IMR-90 (cell line): ENCODE data around the gene NUP42. TPM values are rescaled to one million over a fixed set of nuclear protein-coding genes. Genes with fewer than 3 reads are reported as not detected.

Experiments used
- ATAC-seq: fragments of 200-7000 bp; cut with Tn5 transposase; 2 replicates; pipeline ENCODE4 v1.9.1; 2020; ENCODE audit warnings: low read depth, mild to moderate bottlenecking, moderate library complexity
- BruUV-seq: library from RNA; stranded (reverse); fragments of 400-500 nt; replicated peaks from 2 replicates; lab custom pipeline; 2021; lab: Mats Ljungman, UMichigan
- CTCF ChIA-PET: fragments of 300-600 bp; formaldehyde crosslinking; extraction: SDS; loops from one replicate; lab custom pipeline; 2021; ENCODE audit warnings: antibody characterized with exemption; lab: Yijun Ruan, JAX
- POLR2A ChIA-PET: fragments of 300-600 bp; sonication (Branson Sonifier 250); formaldehyde crosslinking; loops from one replicate; lab custom pipeline; 2022; ENCODE audit warnings: antibody characterized with exemption; ENCODE audit not compliant: unreplicated experiment; lab: Charles Lee
- DNase-seq: peaks from one replicate; pipeline ENCODE4 v3.0.0; 2013
- H2AFZ ChIP-seq: replicated peaks from 2 replicates; pipeline ENCODE3; 2013; ENCODE audit warnings: low read length, mild to moderate bottlenecking; ENCODE audit not compliant: poor library complexity
- H2AK5ac ChIP-seq: 2 replicates; pipeline ENCODE4 v1.6.1; 2013; ENCODE audit warnings: low read depth, low read length, inconsistent platforms
- H2AK9ac ChIP-seq: replicated peaks from 2 replicates; pipeline ENCODE3; 2013; ENCODE audit warnings: mild to moderate bottlenecking, low read depth, low read length, moderate library complexity; ENCODE audit not compliant: poor library complexity
- H2BK120ac ChIP-seq: 2 replicates; pipeline ENCODE4 v1.6.1; 2013; ENCODE audit warnings: low read depth, low read length, inconsistent platforms
- H2BK15ac ChIP-seq: 3 replicates; pipeline ENCODE4 v1.6.1; 2013; ENCODE audit warnings: low read depth, low read length, inconsistent platforms
- H2BK20ac ChIP-seq: 2 replicates; pipeline ENCODE4 v1.6.1; 2013; ENCODE audit warnings: low read depth, mild to moderate bottlenecking, inconsistent platforms, low read length, moderate library complexity
- H2BK5ac ChIP-seq: 2 replicates; pipeline ENCODE4 v1.6.1; 2013; ENCODE audit warnings: mild to moderate bottlenecking, low read depth, low read length, inconsistent platforms; ENCODE audit not compliant: poor library complexity, severe bottlenecking
- H3K14ac ChIP-seq: replicated peaks from 2 replicates; pipeline ENCODE4 v1.6.1; 2013; ENCODE audit warnings: low read depth, low read length, inconsistent platforms
- H3K18ac ChIP-seq: 2 replicates; pipeline ENCODE4 v1.6.1; 2013; ENCODE audit warnings: low read depth, low read length, control low read depth
- H3K23ac ChIP-seq: 2 replicates; pipeline ENCODE4 v1.6.1; 2013; ENCODE audit warnings: low read depth, low read length, inconsistent platforms
- H3K27ac ChIP-seq: 2 replicates; pipeline ENCODE4 v1.5.1; 2013; ENCODE audit warnings: mild to moderate bottlenecking, control low read depth, low read length; ENCODE audit not compliant: insufficient read depth
- H3K27me3 ChIP-seq: 2 replicates; pipeline ENCODE4 v1.6.1; 2013; ENCODE audit warnings: low read length; ENCODE audit not compliant: control insufficient read depth, insufficient read depth
- H3K36me3 ChIP-seq: 2 replicates; pipeline ENCODE4 v1.6.1; 2013; ENCODE audit warnings: low read length, mixed read lengths; ENCODE audit not compliant: control insufficient read depth, insufficient read depth
- H3K4ac ChIP-seq: 2 replicates; pipeline ENCODE4 v1.6.1; 2013; ENCODE audit warnings: low read depth, low read length, inconsistent platforms
- H3K4me1 ChIP-seq: 2 replicates; pipeline ENCODE4 v1.6.1; 2013; ENCODE audit warnings: low read length, mixed read lengths; ENCODE audit not compliant: control insufficient read depth, insufficient read depth
- H3K4me2 ChIP-seq: 2 replicates; pipeline ENCODE4 v1.6.1; 2013; ENCODE audit warnings: low read depth, mild to moderate bottlenecking, control low read depth, low read length, moderate library complexity
- H3K4me3 ChIP-seq: 2 replicates; pipeline ENCODE4 v1.5.1; 2013; ENCODE audit warnings: low read depth, mild to moderate bottlenecking, control low read depth, low read length, moderate library complexity; ENCODE audit not compliant: insufficient read depth
- H3K56ac ChIP-seq: 2 replicates; pipeline ENCODE4 v1.6.1; 2013; ENCODE audit warnings: low read length, inconsistent platforms; ENCODE audit not compliant: insufficient read depth; ENCODE audit errors: extremely low read depth
- H3K79me1 ChIP-seq, 2 experiments: 2 replicates each; pipeline ENCODE4 v1.6.1; 2013; ENCODE audit warnings: low read length in 2 of 2, inconsistent platforms in 1 of 2, low read depth in 1 of 2
- H3K9ac ChIP-seq: 2 replicates; pipeline ENCODE4 v1.6.1; 2013; ENCODE audit warnings: low read depth, low read length, control low read depth
- H3K9me1 ChIP-seq: 2 replicates; pipeline ENCODE4 v1.6.1; 2013; ENCODE audit warnings: low read length, inconsistent platforms; ENCODE audit not compliant: insufficient read depth
- H3K9me3 ChIP-seq: 2 replicates; pipeline ENCODE4 v1.6.1; 2013; ENCODE audit warnings: low read length; ENCODE audit not compliant: control insufficient read depth, insufficient read depth
- H4K20me1 ChIP-seq: 2 replicates; pipeline ENCODE4 v1.6.1; 2013; ENCODE audit warnings: low read length, inconsistent platforms; ENCODE audit not compliant: insufficient read depth
- H4K5ac ChIP-seq: 2 replicates; pipeline ENCODE4 v1.6.1; 2013; ENCODE audit warnings: mild to moderate bottlenecking, low read depth, low read length, control low read depth
- H4K8ac ChIP-seq, 2 experiments: 2 replicates each; pipeline ENCODE4 v1.6.1; 2013; ENCODE audit warnings: low read depth in 2 of 2, low read length in 2 of 2, control low read depth in 1 of 2, inconsistent platforms in 1 of 2
- H4K91ac ChIP-seq: 2 replicates; pipeline ENCODE4 v1.6.1; 2013; ENCODE audit warnings: low read depth, low read length, inconsistent platforms; ENCODE audit not compliant: insufficient read depth
- BHLHE40 ChIP-seq: fragments of 150-350 bp; IDR thresholded peaks from 2 replicates; pipeline ENCODE4 v1.6.1; 2016; ENCODE audit warnings: mild to moderate bottlenecking, low read depth, low read length
- CEBPB ChIP-seq: IDR thresholded peaks from 2 replicates; pipeline ENCODE4 v1.6.1; 2012; ENCODE audit warnings: low read depth, low read length, improper control_type of control experiment
- CHD1 ChIP-seq: IDR thresholded peaks from 2 replicates; pipeline ENCODE4 v1.6.1; 2012; ENCODE audit warnings: low read depth, low read length, improper control_type of control experiment
- MAFK ChIP-seq: IDR thresholded peaks from 2 replicates; pipeline ENCODE4 v1.6.1; 2012; ENCODE audit warnings: low read depth, low read length, improper control_type of control experiment
- MAZ ChIP-seq: IDR thresholded peaks from 2 replicates; pipeline ENCODE4 v1.6.1; 2012; ENCODE audit warnings: low read depth, mild to moderate bottlenecking, low read length, improper control_type of control experiment, moderate library complexity, borderline replicate concordance
- RCOR1 ChIP-seq: IDR thresholded peaks from 2 replicates; pipeline ENCODE4 v1.6.1; 2012; ENCODE audit warnings: mild to moderate bottlenecking, low read length, improper control_type of control experiment; ENCODE audit not compliant: insufficient replicate concordance
- RFX5 ChIP-seq: IDR thresholded peaks from 2 replicates; pipeline ENCODE4 v1.8.0; 2012; ENCODE audit warnings: low read depth, mild to moderate bottlenecking, low read length, moderate library complexity
- SMC3 ChIP-seq: fragments of 150-350 bp; IDR thresholded peaks from 2 replicates; pipeline ENCODE4 v1.6.1; 2016; ENCODE audit warnings: low read depth, mild to moderate bottlenecking, antibody characterized with exemption, low read length, moderate library complexity
- WGBS, 2 experiments: methylation state at CpG; one replicate each; pipeline versions ENCODE4 v1.1.5 to v1.1.7; 2013; ENCODE audit warnings: missing lambda C conversion rate in 2 of 2; ENCODE audit not compliant: insufficient read length in 1 of 2; ENCODE audit errors: extremely low coverage in 2 of 2; 5-methylcytosine and 5-hydroxymethylcytosine counted together
- dilution Hi-C: fragments of 300-500 bp; cut with HindIII; formaldehyde crosslinking; loops from one replicate; pipeline ENCODE4 v1.14.3; 2018; ENCODE audit warnings: low sequenced_read_pairs; ENCODE audit not compliant: unreplicated experiment
- in situ Hi-C: fragments of 300-500 bp; cut with MboI; formaldehyde crosslinking; loops from 3 replicates; pipeline ENCODE4 v1.14.3; 2019; ENCODE audit warnings: low sequenced_read_pairs, inconsistent platforms, mixed read lengths
- intact Hi-C: fragments of 100-400 bp; cut with micrococcal nuclease; formaldehyde crosslinking; loops from 2 replicates; pipeline ENCODE4 v1.10.0; 2022
- polyA plus RNA-seq, 3 experiments: library from polyadenylated mRNA; depleted of rRNA; stranded (reverse); fragments of >200 nt; gene quantifications; 2 replicates each; pipeline ENCODE4 v1.2.3, GENCODE V29; 2012; ENCODE audit warnings: low replicate concordance in 1 of 3
- total RNA-seq: library from RNA; depleted of rRNA; stranded (reverse); fragments of >200 nt; gene quantifications from 2 replicates; pipeline ENCODE4 v1.2.3, GENCODE V29; 2012
- TF ChIP-seq, protein P1 (sequence below): fragments of 150-350 bp; IDR thresholded peaks from 2 replicates; pipeline ENCODE4 v1.6.1; 2017; ENCODE audit warnings: mild to moderate bottlenecking, antibody characterized with exemption, low read length, low read depth
- TF ChIP-seq, protein P2 (sequence below): conservative IDR thresholded peaks from 2 replicates; pipeline ENCODE4 v1.5.1; 2012; ENCODE audit warnings: mild to moderate bottlenecking, low read depth, low read length, improper control_type of control experiment

The NUP42 gene
- total and polyA plus RNA-seq, 2 of the 4 experiments (the other 2 are of a cell fraction): 17.3 to 22.6 TPM

- no peak for ATAC-seq
- Histone ChIP-seq H2AK5ac (no peak overlapping the region), H4K5ac (no peak overlapping the region), H3K27ac (no peak overlapping the region), H3K4me2 (no peak overlapping the region), H2BK5ac (no peak overlapping the region), H4K91ac (no peak overlapping the region), H2AK9ac (no peak overlapping the region), H3K56ac (no peak overlapping the region), H4K8ac (no peak overlapping the region), H3K79me1 (no peaks in the 10 kb centered on the region), H3K36me3 (no peaks in the 10 kb centered on the region), H2BK15ac (no peak overlapping the region), H2BK20ac (no peak overlapping the region), H3K9ac (no peak overlapping the region), H3K4ac (no peak overlapping the region), H3K27me3 (peaks cover 6% of the 10 kb centered on the region), H3K9me1 (no peaks in the 10 kb centered on the region), H3K4me3 (no peak overlapping the region), H4K20me1 (no peaks in the 10 kb centered on the region), H3K9me3 (no peaks in the 10 kb centered on the region), H3K4me1 (no peaks in the 10 kb centered on the region), H3K23ac (no peak overlapping the region), H2AFZ (no peak overlapping the region), H2BK120ac (no peak overlapping the region), H3K18ac (no peak overlapping the region), H3K14ac (no peak overlapping the region)
- no peak for TF ChIP-seq MAZ
- TF ChIP-seq CHD1: no peak
- TF ChIP-seq RCOR1: no peak
- TF ChIP-seq, protein P1, sequence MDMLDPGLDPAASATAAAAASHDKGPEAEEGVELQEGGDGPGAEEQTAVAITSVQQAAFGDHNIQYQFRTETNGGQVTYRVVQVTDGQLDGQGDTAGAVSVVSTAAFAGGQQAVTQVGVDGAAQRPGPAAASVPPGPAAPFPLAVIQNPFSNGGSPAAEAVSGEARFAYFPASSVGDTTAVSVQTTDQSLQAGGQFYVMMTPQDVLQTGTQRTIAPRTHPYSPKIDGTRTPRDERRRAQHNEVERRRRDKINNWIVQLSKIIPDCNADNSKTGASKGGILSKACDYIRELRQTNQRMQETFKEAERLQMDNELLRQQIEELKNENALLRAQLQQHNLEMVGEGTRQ: no peak
- TF ChIP-seq SMC3: no peak
- TF ChIP-seq MAFK: no peak
- no peak for TF ChIP-seq BHLHE40
- TF ChIP-seq, protein P2, sequence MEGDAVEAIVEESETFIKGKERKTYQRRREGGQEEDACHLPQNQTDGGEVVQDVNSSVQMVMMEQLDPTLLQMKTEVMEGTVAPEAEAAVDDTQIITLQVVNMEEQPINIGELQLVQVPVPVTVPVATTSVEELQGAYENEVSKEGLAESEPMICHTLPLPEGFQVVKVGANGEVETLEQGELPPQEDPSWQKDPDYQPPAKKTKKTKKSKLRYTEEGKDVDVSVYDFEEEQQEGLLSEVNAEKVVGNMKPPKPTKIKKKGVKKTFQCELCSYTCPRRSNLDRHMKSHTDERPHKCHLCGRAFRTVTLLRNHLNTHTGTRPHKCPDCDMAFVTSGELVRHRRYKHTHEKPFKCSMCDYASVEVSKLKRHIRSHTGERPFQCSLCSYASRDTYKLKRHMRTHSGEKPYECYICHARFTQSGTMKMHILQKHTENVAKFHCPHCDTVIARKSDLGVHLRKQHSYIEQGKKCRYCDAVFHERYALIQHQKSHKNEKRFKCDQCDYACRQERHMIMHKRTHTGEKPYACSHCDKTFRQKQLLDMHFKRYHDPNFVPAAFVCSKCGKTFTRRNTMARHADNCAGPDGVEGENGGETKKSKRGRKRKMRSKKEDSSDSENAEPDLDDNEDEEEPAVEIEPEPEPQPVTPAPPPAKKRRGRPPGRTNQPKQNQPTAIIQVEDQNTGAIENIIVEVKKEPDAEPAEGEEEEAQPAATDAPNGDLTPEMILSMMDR: no peak
- TF ChIP-seq RFX5: no peak
- TF ChIP-seq CEBPB: no peak
- intact Hi-C loops: no loop called here
- in situ Hi-C loops: no loop called here
- POLR2A ChIA-PET: no interaction called here
- 95% methylated on average over 6 of the region's 11 CpGs; no CpG with 5 or more reads in 1 of the 2 experiments for WGBS, 2 experiments
- dilution Hi-C loops: no loop called here
- CTCF ChIA-PET: no interaction called here
- BruUV-seq: no TSS peak
- no peak for DNase-seq
Measured at GRCh38 chr7:23213755-23214154, 31.9 kb downstream of the NUP42 start.
